Measurements from ENCODE around the gene CFAP44.
"Not testable (repeated sequence)": the region's sequence is repeated elsewhere in the genome, so short reads cannot be mapped to it uniquely, and the experiment has no call there.

The CFAP44 gene

GRCh38 chr3:113441051-113441770 lies at the start of gene CFAP44:
TSS of gene CFAP44 (minus strand) at chr3:113441493. CDS start at chr3:113433664, 7,829 bp downstream.
- peak; percentile 53 for DNase-seq (ENCODE audit: low spot score)
- TF ChIP-seq CTCF (IDR thresholded peaks at IDR 0.05; ENCODE audit: extremely low read depth, missing control alignments): no peak

GRCh38 chr3:113485161-113485609 lies 43.9 kb upstream of the CFAP44 start:
- no peak for TF ChIP-seq CTCF (IDR thresholded peaks at IDR 0.05; ENCODE audit: extremely low read depth, missing control alignments)
- DNase-seq (ENCODE audit: low spot score): no peak

- DNase-seq (ENCODE audit: low spot score): no peak
- no peak for TF ChIP-seq CTCF (IDR thresholded peaks at IDR 0.05; ENCODE audit: extremely low read depth, missing control alignments)
These were observed 27.2 kb upstream of the CFAP44 start for GRCh38 chr3:113468539-113468938.

- no peak for TF ChIP-seq CTCF (IDR thresholded peaks at IDR 0.05; ENCODE audit: extremely low read depth, missing control alignments)
- DNase-seq (ENCODE audit: low spot score): no peak
These were observed 20.2 kb upstream of the CFAP44 start for GRCh38 chr3:113461488-113461887.

GRCh38 chr3:113458554-113458953 lies 17.3 kb upstream of the CFAP44 start:
- not testable (repeated sequence) for DNase-seq (ENCODE audit: low spot score)

GRCh38 chr3:113455446-113455845 lies 14.2 kb upstream of the CFAP44 start:
- DNase-seq (ENCODE audit: low spot score): no peak
- TF ChIP-seq CTCF (IDR thresholded peaks at IDR 0.05; ENCODE audit: extremely low read depth, missing control alignments): no peak

GRCh38 chr3:113454630-113455029 lies 13.3 kb upstream of the CFAP44 start:
- no peak for DNase-seq (ENCODE audit: low spot score)
- TF ChIP-seq CTCF (IDR thresholded peaks at IDR 0.05; ENCODE audit: extremely low read depth, missing control alignments): no peak

- no peak for DNase-seq (ENCODE audit: low spot score)
- no peak for TF ChIP-seq CTCF (IDR thresholded peaks at IDR 0.05; ENCODE audit: extremely low read depth, missing control alignments)
These were observed 12.8 kb upstream of the CFAP44 start for GRCh38 chr3:113454057-113454456.

Measured in GM20000 (cell line).